ELF-1 (cell line): ENCODE measurements around the gene SLC6A1.

ENCODE experiments used
- DNase-seq: peaks from one replicate; pipeline ENCODE4 v3.0.0-alpha.2; 2016; ENCODE audit warnings: low read depth, low spot score

The SLC6A1 gene

GRCh38 chr3:11019116-11019819 lies 26.7 kb downstream of the SLC6A1 start:
- DNase-seq = no peak

- DNase-seq = no peak
Measured at GRCh38 chr3:11020764-11021163, 28.2 kb downstream of the SLC6A1 start.

- DNase-seq = no peak
Measured at GRCh38 chr3:11021611-11022011, 29.1 kb downstream of the SLC6A1 start.

GRCh38 chr3:11022115-11022514 lies 29.6 kb downstream of the SLC6A1 start:
- no peak for DNase-seq

- no peak for DNase-seq
Measured at GRCh38 chr3:11024181-11024580, 31.6 kb downstream of the SLC6A1 start.

- no peak for DNase-seq
Measured at GRCh38 chr3:11029948-11030347, 37.4 kb downstream of the SLC6A1 start.

- no peak for DNase-seq
Measured at GRCh38 chr3:11033871-11034270, 41.3 kb downstream of the SLC6A1 start.

GRCh38 chr3:11034309-11034985 lies 41.9 kb downstream of the SLC6A1 start:
- no peak for DNase-seq

- DNase-seq = no peak
Measured at GRCh38 chr3:11035757-11036505, 43.4 kb downstream of the SLC6A1 start.

GRCh38 chr3:11037241-11037873 lies 44.8 kb downstream of the SLC6A1 start:
- DNase-seq = no peak

- DNase-seq = no peak
Measured at GRCh38 chr3:11037976-11038375, 45.4 kb downstream of the SLC6A1 start.

GRCh38 chr3:11045536-11045935 lies 53.0 kb downstream of the SLC6A1 start:
- DNase-seq = no peak

GRCh38 chr3:11047500-11047899 lies 55.0 kb downstream of the SLC6A1 start:
- DNase-seq = no peak

GRCh38 chr3:11050666-11051323 lies 58.2 kb downstream of the SLC6A1 start:
- no peak for DNase-seq

GRCh38 chr3:11053926-11054503 lies 61.5 kb downstream of the SLC6A1 start:
- DNase-seq = no peak

- DNase-seq = no peak
Measured at GRCh38 chr3:11054739-11055438, 62.3 kb downstream of the SLC6A1 start.

- DNase-seq = no peak
Measured at GRCh38 chr3:11055496-11055895, 62.9 kb downstream of the SLC6A1 start.

GRCh38 chr3:11056531-11057050 lies 64.0 kb downstream of the SLC6A1 start:
- no peak for DNase-seq

- DNase-seq = no peak
Measured at GRCh38 chr3:11057655-11058054, 65.1 kb downstream of the SLC6A1 start.

- DNase-seq = peak; percentile 63
Measured at GRCh38 chr3:11059090-11059798, 66.7 kb downstream of the SLC6A1 start.
